ENCODE results near the gene CNBP.
A peak's percentile ranks its signal among the peaks of the same experiment; 100 is the strongest.

The CNBP gene

GRCh38 chr3:129218742-129219141, 35.0 kb upstream of the CNBP start:
- TF ChIP-seq ZFX (IDR thresholded peaks at IDR 0.05) = no peak
- peak overlapping the region; percentile 25; the same call in 1 of the 2 replicates for H3K27ac ChIP-seq

GRCh38 chr3:129213238-129213637, 29.5 kb upstream of the CNBP start:
- TF ChIP-seq CTCF (conservative IDR thresholded peaks at IDR 0.05) = no peak
- no peak for TF ChIP-seq ZFX (IDR thresholded peaks at IDR 0.05)
- no peak overlapping the region for H3K27ac ChIP-seq

GRCh38 chr3:129211772-129212171, 28.1 kb upstream of the CNBP start:
- H3K27ac ChIP-seq = peak overlapping the region; percentile 29
- no peak; the same call in 1 of the 2 replicates for TF ChIP-seq ZFX (IDR thresholded peaks at IDR 0.05)
- TF ChIP-seq CTCF (conservative IDR thresholded peaks at IDR 0.05) = no peak

GRCh38 chr3:129211345-129211744, 27.6 kb upstream of the CNBP start:
- peak overlapping the region; percentile 29 for H3K27ac ChIP-seq
- TF ChIP-seq ZFX (IDR thresholded peaks at IDR 0.05) = no peak
- no peak for TF ChIP-seq CTCF (conservative IDR thresholded peaks at IDR 0.05)

- TF ChIP-seq CTCF (conservative IDR thresholded peaks at IDR 0.05) (no peak), ZFX (IDR thresholded peaks at IDR 0.05) (no peak)
- peak overlapping the region; percentile 39 for H3K27ac ChIP-seq
Measured at GRCh38 chr3:129207479-129207878, 23.8 kb upstream of the CNBP start.

GRCh38 chr3:129205109-129205832, 21.6 kb upstream of the CNBP start:
- no peak for TF ChIP-seq ZFX (IDR thresholded peaks at IDR 0.05)
- TF ChIP-seq CTCF (conservative IDR thresholded peaks at IDR 0.05) = no peak
- peak overlapping the region; percentile 44 for H3K27ac ChIP-seq

GRCh38 chr3:129204473-129204872, 20.8 kb upstream of the CNBP start:
- no peak for TF ChIP-seq CTCF (conservative IDR thresholded peaks at IDR 0.05)
- TF ChIP-seq ZFX (IDR thresholded peaks at IDR 0.05) = no peak
- H3K27ac ChIP-seq = peak overlapping the region; percentile 44

- TF ChIP-seq CTCF (conservative IDR thresholded peaks at IDR 0.05) (no peak), ZFX (IDR thresholded peaks at IDR 0.05) (no peak)
- peak overlapping the region; percentile 49 for H3K27ac ChIP-seq
Measured at GRCh38 chr3:129199366-129199765, 15.7 kb upstream of the CNBP start.

All from C4-2B (cell line).